Activated B cell treated with CpG ODN at 0.5 μM for 24 hours (primary cell): ENCODE results near the gene LILRA5. TPM values are rescaled to one million over a fixed set of nuclear protein-coding genes. Genes with fewer than 3 reads are reported as not detected.
"Not testable (repeated sequence)": the region's sequence is repeated elsewhere in the genome, so short reads cannot be mapped to it uniquely, and the experiment has no call there.

Experiments used
- ATAC-seq: fragments of 200-7000 bp; cut with Tn5 transposase; one replicate; pipeline ENCODE4 v1.10.0; 2021; ENCODE audit warnings: low read depth, mild to moderate bottlenecking, moderate library complexity
- CTCF ChIA-PET: fragments of 350-600 bp; sonication (Branson Sonifier 250); formaldehyde crosslinking; loops from one replicate; lab custom pipeline; 2021; ENCODE audit warnings: antibody characterized with exemption; lab: Charles Lee
- POLR2A ChIA-PET: fragments of 350-600 bp; sonication (Branson Sonifier 250); formaldehyde crosslinking; loops from one replicate; lab custom pipeline; 2021; ENCODE audit warnings: antibody characterized with exemption; lab: Charles Lee
- DNase-seq: peaks from one replicate; pipeline ENCODE4 v3.0.0; 2022
- H3K27ac Mint-ChIP-seq: one replicate; pipeline ENCODE4 v1.8.0; 2020; ENCODE audit warnings: mixed read lengths
- H3K27me3 Mint-ChIP-seq: one replicate; pipeline ENCODE4 v1.8.0; 2021; ENCODE audit warnings: mixed read lengths
- H3K36me3 Mint-ChIP-seq: one replicate; pipeline ENCODE4 v1.8.0; 2021; ENCODE audit warnings: low read depth, mixed read lengths
- H3K4me1 Mint-ChIP-seq: one replicate; pipeline ENCODE4 v1.8.0; 2021; ENCODE audit warnings: mixed read lengths
- H3K4me3 Mint-ChIP-seq: one replicate; pipeline ENCODE4 v1.8.0; 2020; ENCODE audit warnings: mild to moderate bottlenecking, mixed read lengths
- H3K9me3 Mint-ChIP-seq: one replicate; pipeline ENCODE4 v1.8.0; 2020; ENCODE audit warnings: mixed read lengths
- intact Hi-C: fragments of 100-400 bp; cut with micrococcal nuclease; formaldehyde crosslinking; loops from one replicate; pipeline ENCODE4 v1.15.1; 2024
- total RNA-seq: library from RNA; stranded (reverse); gene quantifications from 2 replicates; pipeline ENCODE4 v1.2.3, GENCODE V29; 2022
- TF ChIP-seq, protein P1 (sequence below): fragments of 200-600 bp; IDR thresholded peaks from one replicate; pipeline ENCODE4 v1.8.0; 2022; ENCODE audit warnings: antibody characterized with exemption, mild to moderate bottlenecking

LILRA5 gene
- total RNA-seq, 1 donor from 2014 or later, result 1.3 TPM

DNA sequence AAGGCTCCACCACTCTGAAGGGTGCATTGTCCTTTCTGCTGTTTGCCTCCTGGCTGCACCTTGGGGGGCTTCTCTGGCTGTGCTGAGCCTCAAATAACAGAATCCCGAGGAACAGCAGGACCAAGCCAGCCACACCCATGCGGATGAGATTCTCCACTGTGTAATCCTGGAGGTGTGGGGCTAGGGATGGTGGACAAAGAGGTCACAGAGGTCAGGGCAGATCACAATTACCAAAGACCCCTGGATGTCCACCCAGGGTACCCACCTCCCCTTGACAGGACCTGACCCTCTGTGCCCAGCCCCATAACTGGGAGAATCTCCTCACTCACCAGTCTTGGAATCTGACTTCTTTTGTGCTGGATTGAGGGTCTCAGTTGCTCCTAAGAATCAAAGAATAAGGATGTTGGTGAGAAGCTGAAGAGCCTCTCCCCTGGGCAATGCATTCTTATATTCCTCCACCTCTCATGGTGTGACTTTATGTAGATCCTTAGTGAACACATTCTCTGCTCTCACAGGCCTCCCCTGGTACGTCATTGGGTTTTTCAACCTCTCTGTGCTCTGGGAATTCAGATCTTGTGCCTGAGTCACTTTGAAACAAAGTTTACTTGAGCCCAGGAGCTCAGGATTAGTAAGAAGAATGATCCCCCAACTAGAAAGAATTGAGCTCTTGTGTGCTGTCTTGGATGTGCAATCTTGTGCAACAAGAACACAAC is 20.8 kb upstream of the LILRA5 start:
- ATAC-seq, result no peak
- Mint-ChIP-seq H3K4me1 (peaks cover 53% of the 10 kb centered on the region), H3K4me3 (peak overlapping the region; percentile 48), H3K27ac (peak overlapping the region; percentile 73), H3K36me3 (peaks cover 14% of the 10 kb centered on the region), H3K27me3 (no peaks in the 10 kb centered on the region), H3K9me3 (peaks cover 2% of the 10 kb centered on the region)
- TF ChIP-seq, protein P1, sequence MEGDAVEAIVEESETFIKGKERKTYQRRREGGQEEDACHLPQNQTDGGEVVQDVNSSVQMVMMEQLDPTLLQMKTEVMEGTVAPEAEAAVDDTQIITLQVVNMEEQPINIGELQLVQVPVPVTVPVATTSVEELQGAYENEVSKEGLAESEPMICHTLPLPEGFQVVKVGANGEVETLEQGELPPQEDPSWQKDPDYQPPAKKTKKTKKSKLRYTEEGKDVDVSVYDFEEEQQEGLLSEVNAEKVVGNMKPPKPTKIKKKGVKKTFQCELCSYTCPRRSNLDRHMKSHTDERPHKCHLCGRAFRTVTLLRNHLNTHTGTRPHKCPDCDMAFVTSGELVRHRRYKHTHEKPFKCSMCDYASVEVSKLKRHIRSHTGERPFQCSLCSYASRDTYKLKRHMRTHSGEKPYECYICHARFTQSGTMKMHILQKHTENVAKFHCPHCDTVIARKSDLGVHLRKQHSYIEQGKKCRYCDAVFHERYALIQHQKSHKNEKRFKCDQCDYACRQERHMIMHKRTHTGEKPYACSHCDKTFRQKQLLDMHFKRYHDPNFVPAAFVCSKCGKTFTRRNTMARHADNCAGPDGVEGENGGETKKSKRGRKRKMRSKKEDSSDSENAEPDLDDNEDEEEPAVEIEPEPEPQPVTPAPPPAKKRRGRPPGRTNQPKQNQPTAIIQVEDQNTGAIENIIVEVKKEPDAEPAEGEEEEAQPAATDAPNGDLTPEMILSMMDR, result no peak
- DNase-seq, result no peak
- ChIA-PET POLR2A (interaction anchor here (0.6 kb wide), 2 partner anchors 37 to 223 kb away, joined by 3 to 5 read pairs; no protein-coding TSS in a partner anchor), CTCF (interaction anchor here (0.9 kb wide), 1 partner anchor 58 kb away, joined by 3 read pairs; no protein-coding TSS in a partner anchor)
- intact Hi-C loops, result no loop called here

DNA sequence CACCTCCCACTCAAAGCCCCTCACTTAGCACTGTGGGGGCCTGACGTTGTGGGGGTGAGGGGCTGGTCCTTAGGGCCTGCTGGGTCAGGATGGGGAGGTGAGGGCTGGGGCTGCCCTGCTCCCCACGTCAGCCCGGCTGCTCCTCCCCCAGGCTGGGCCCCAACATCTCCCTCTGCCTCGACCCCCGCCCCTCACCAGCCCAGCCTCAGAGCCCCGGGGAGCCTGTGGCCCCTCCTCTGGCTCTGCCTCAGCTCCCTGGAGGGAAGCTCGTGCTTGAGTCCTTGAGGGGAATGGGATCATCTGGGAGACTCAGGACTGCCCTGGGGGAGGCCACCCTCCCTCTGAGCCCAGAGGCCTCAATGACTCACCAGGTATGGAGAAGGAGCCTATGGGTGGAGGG is 19.2 kb upstream of the LILRA5 start:
- H3K4me1 Mint-ChIP-seq, result peaks cover 57% of the 10 kb centered on the region
- POLR2A ChIA-PET, result interaction anchor here (0.7 to 1.0 kb wide), 2 partner anchors 9 to 46 kb away, joined by 3 read pairs; no protein-coding TSS in a partner anchor
- peaks cover 6% of the 10 kb centered on the region for H3K9me3 Mint-ChIP-seq
- H3K36me3 Mint-ChIP-seq, result peaks cover 18% of the 10 kb centered on the region
- H3K4me3 Mint-ChIP-seq, result no peak overlapping the region
- no peaks in the 10 kb centered on the region for H3K27me3 Mint-ChIP-seq
- H3K27ac Mint-ChIP-seq, result no peak overlapping the region
- TF ChIP-seq, protein P1, result no peak
- DNase-seq (no peak), ATAC-seq (no peak)
- CTCF ChIA-PET, result no interaction called here
- intact Hi-C loops, result no loop called here

DNA sequence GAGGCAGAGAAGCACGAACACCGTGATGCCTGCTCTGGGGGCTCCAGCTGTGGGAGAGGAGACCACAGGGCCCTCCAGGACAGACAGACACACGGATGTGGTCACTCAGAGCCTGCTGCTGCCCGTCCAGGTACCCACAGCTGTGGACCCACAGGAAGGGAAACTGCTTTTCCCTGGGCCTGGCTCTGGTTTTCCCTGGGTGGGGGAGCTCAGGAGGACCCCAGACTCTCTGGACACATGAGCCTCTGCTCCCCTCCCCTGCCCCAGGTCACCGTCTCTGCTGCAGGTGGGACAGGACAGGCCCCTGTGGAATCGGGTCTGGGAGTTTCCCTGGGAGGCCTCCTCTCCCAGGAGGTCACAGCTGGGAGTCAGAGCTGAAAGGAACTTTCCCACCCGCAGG is 18.7 kb upstream of the LILRA5 start:
- ChIA-PET POLR2A (interaction anchor here (0.7 kb wide), 1 partner anchor 47 kb away, joined by 3 read pairs; no protein-coding TSS in a partner anchor), CTCF (no interaction called here)
- Mint-ChIP-seq H3K36me3 (peaks cover 21% of the 10 kb centered on the region), H3K9me3 (peaks cover 7% of the 10 kb centered on the region), H3K4me1 (peaks cover 60% of the 10 kb centered on the region), H3K4me3 (no peak overlapping the region), H3K27ac (no peak overlapping the region), H3K27me3 (no peaks in the 10 kb centered on the region)
- DNase-seq, result no peak
- intact Hi-C loops, result no loop called here
- no peak for ATAC-seq
- TF ChIP-seq, protein P1, result no peak

DNA sequence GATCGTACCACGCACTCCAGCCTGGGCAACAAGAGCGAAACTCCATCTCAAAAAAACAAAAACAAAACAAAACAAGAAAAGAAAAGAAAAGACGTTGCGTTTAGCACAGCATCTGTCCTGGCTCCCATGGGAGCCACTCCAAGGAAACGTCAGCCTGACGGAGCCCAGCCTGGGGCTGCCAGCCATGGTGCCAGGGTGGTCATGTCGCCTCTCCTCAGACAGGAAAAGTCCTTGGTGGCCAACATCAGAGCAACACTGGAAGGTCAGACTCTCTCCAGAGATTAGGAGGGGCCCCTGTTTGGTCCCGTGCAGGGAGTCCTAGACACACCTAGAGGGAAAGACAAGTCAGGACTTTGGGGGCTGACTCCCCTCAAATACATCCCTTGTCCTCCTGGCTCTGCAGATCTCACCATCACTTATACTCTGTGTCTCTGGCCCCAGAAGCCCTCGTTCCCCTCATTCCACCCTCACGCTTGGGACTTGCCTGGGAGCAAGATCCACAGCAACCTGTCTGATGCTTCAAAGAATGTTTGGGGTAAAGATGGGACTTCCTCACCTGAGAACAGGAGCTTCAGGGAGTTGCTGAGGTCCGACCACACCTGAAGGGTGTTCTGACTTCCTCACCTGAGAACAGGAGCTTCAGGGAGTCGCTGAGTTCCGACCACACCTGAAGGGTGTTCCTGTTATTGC is 16.7 kb upstream of the LILRA5 start:
- Mint-ChIP-seq H3K4me1 (peaks cover 66% of the 10 kb centered on the region), H3K9me3 (peaks cover 7% of the 10 kb centered on the region), H3K27ac (peak overlapping the region; percentile 83), H3K27me3 (no peaks in the 10 kb centered on the region), H3K36me3 (peaks cover 12% of the 10 kb centered on the region), H3K4me3 (no peak overlapping the region)
- no peak for DNase-seq
- ChIA-PET POLR2A (interaction anchor here (0.7 to 1.0 kb wide), 2 partner anchors 8 to 21 kb away, joined by 3 to 4 read pairs; no protein-coding TSS in a partner anchor), CTCF (interaction anchor here (1.1 to 1.5 kb wide), 2 partner anchors 11 to 16 kb away, joined by 3 to 4 read pairs; no protein-coding TSS in a partner anchor)
- intact Hi-C loops, result no loop called here
- no peak for ATAC-seq
- TF ChIP-seq, protein P1, result no peak

DNA sequence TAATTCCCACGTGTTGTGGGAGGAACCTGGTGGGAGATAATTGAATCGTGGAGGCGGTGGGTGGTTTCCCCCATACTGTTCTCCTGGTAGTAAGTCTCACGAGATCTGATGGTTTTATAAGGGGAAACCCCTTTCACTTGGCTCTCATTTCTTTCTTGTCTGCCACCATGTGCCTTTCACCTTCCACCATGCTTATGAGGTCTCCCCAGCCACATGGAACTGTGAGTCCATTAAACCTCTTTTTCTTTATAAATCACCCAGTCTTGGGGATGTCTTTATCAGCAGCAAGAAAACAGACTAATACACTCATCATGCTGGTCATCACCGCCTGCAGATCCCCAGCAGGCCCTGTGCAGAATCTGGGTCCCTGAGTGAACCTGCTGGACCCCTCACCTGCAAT is 15.8 kb upstream of the LILRA5 start:
- Mint-ChIP-seq H3K27ac (peak overlapping the region; percentile 83), H3K36me3 (peaks cover 12% of the 10 kb centered on the region), H3K4me3 (peak overlapping the region; percentile 33), H3K4me1 (peaks cover 58% of the 10 kb centered on the region)
- ChIA-PET POLR2A (interaction anchor here (1.4 to 3.3 kb wide), 4 partner anchors 8 to 60 kb away, joined by 5 to 21 read pairs (median 14); partner anchors contain the start of gene LILRA4), CTCF (interaction anchor here (1.9 to 5.6 kb wide), 3 partner anchors 25 to 62 kb away, joined by 9 to 82 read pairs (median 15); no protein-coding TSS in a partner anchor)
- intact Hi-C loops, DNase-seq, ATAC-seq, H3K27me3 Mint-ChIP-seq, H3K9me3 Mint-ChIP-seq: not testable (repeated sequence)
